Tibial nerve (tissue), 3 donors: ENCODE data around the gene BBIP1.

ENCODE experiments used
- POLR2A ChIP-seq, 2 donors: fragments of 450-650 bp; IDR thresholded peaks; one replicate each; pipeline ENCODE4 v1.6.1; 2017; ENCODE audit warnings: antibody characterized with exemption in 2 of 2, mild to moderate bottlenecking in 2 of 2, moderate library complexity in 2 of 2
- TF ChIP-seq, protein P1 (sequence below), 5 experiments: fragments of 200-600 bp in 3 of 5; fragments of 450-650 bp in 2 of 5; sonication (generic) in 3 of 5; IDR thresholded peaks; one replicate each; pipeline ENCODE4 v1.5.1; 2016 to 2019; ENCODE audit warnings: antibody characterized with exemption in 5 of 5, mild to moderate bottlenecking in 3 of 5, moderate library complexity in 2 of 5

DNA sequence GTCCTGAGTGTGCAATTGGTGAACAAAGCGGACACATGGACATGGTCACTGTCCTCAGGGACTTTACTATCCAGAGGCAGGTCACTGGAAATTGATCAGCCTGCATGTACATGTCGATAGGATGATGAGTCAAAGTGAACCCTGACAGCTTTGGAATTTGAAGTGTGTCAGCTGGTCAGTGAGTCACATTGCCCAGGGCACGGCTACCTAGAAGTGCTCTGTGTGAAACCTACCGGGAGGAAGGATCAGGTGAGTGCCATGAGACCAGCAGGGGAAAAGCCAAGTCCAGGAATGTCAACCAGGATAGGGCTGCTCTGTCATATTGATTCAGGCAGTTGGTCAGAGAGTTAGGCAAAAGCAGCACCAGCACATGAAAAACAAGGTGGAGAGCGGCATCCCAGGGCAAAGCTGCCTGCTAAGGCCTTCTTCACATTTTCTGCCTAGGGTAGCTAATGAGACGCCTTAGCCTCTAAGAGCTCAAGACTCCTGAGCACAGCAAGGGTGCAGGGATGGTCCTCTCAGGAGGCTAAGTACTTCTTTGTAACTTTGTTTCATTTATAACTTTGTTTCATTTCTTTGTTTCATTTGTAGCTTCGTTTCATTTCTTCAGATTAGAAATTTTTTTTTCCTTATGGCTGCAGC, 66.6 kb downstream of the BBIP1 start:
- TF ChIP-seq, protein P1, sequence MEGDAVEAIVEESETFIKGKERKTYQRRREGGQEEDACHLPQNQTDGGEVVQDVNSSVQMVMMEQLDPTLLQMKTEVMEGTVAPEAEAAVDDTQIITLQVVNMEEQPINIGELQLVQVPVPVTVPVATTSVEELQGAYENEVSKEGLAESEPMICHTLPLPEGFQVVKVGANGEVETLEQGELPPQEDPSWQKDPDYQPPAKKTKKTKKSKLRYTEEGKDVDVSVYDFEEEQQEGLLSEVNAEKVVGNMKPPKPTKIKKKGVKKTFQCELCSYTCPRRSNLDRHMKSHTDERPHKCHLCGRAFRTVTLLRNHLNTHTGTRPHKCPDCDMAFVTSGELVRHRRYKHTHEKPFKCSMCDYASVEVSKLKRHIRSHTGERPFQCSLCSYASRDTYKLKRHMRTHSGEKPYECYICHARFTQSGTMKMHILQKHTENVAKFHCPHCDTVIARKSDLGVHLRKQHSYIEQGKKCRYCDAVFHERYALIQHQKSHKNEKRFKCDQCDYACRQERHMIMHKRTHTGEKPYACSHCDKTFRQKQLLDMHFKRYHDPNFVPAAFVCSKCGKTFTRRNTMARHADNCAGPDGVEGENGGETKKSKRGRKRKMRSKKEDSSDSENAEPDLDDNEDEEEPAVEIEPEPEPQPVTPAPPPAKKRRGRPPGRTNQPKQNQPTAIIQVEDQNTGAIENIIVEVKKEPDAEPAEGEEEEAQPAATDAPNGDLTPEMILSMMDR (IDR thresholded peaks at IDR 0.05), result no peak
- TF ChIP-seq POLR2A (IDR thresholded peaks at IDR 0.05), result no peak
